GM19328 (cell line): ENCODE data around the gene OR7G1.

Source experiments
- ATAC-seq: cut with Tn5 transposase; IDR thresholded peaks from one replicate; pipeline ENCODE4 v1.9.1; 2021; ENCODE audit warnings: mild to moderate bottlenecking, moderate library complexity; ENCODE audit not compliant: unreplicated experiment

OR7G1 gene

GRCh38 chr19:9115307-9115813 lies at the start of gene OR7G1:
OR7G1 (minus strand) TSS chr19:9115763; CDS start chr19:9115763, 0 bp downstream.
- no peak for ATAC-seq

GRCh38 chr19:9165261-9165660 lies 49.7 kb upstream of the OR7G1 start:
- no peak for ATAC-seq

GRCh38 chr19:9161427-9161826 lies 45.9 kb upstream of the OR7G1 start:
- ATAC-seq: no peak

GRCh38 chr19:9159891-9160290 lies 44.3 kb upstream of the OR7G1 start:
- ATAC-seq: no peak

GRCh38 chr19:9156304-9156703 lies 40.7 kb upstream of the OR7G1 start:
- no peak for ATAC-seq

GRCh38 chr19:9155591-9155990 lies 40.0 kb upstream of the OR7G1 start:
- ATAC-seq: no peak

GRCh38 chr19:9151367-9151766 lies 35.8 kb upstream of the OR7G1 start:
- no peak for ATAC-seq

- ATAC-seq: no peak
Observed at GRCh38 chr19:9150650-9151049, 35.1 kb upstream of the OR7G1 start.

- ATAC-seq: no peak
Observed at GRCh38 chr19:9149997-9150396, 34.4 kb upstream of the OR7G1 start.

GRCh38 chr19:9148697-9149096 lies 33.1 kb upstream of the OR7G1 start:
- no peak for ATAC-seq

- no peak for ATAC-seq
Observed at GRCh38 chr19:9146882-9147281, 31.3 kb upstream of the OR7G1 start.

- ATAC-seq: no peak
Observed at GRCh38 chr19:9144920-9145319, 29.4 kb upstream of the OR7G1 start.

GRCh38 chr19:9140159-9140874 lies 24.8 kb upstream of the OR7G1 start, which contains the start of gene ZNF317:
ZNF317 (plus strand) TSS chr19:9140397; CDS start chr19:9156017, 15,620 bp downstream.
- peak; percentile 94 for ATAC-seq

GRCh38 chr19:9139609-9140158 lies 24.1 kb upstream of the OR7G1 start:
- no peak for ATAC-seq

- ATAC-seq: no peak
Observed at GRCh38 chr19:9132422-9132821, 16.9 kb upstream of the OR7G1 start.

- ATAC-seq: no peak
Observed at GRCh38 chr19:9130965-9131364, 15.4 kb upstream of the OR7G1 start.

GRCh38 chr19:9128171-9128570 lies 12.6 kb upstream of the OR7G1 start:
- no peak for ATAC-seq

- ATAC-seq: no peak
Observed at GRCh38 chr19:9126900-9127405, 11.4 kb upstream of the OR7G1 start, which contains the start of gene OR7G3. OR7G3 (minus strand) TSS chr19:9126950; CDS start chr19:9126950, 0 bp downstream.

GRCh38 chr19:9116547-9116946 lies 984 bp upstream of the OR7G1 start:
- no peak for ATAC-seq

- ATAC-seq: no peak
Observed at GRCh38 chr19:9109959-9110358, 5.6 kb downstream of the OR7G1 start.

- no peak for ATAC-seq
Observed at GRCh38 chr19:9107375-9107774, 8.2 kb downstream of the OR7G1 start, which contains the start of gene OR7G2. OR7G2 (minus strand) TSS chr19:9107475; CDS start chr19:9103243, 4,232 bp downstream.

- ATAC-seq: no peak
Observed at GRCh38 chr19:9086761-9087160, 28.8 kb downstream of the OR7G1 start, which contains the start of gene OR1M1. OR1M1 (plus strand) TSS chr19:9087061; CDS start chr19:9093245, 6,184 bp downstream.
